ENCODE measurements around the gene RFT1. TPM values are rescaled to one million over a fixed set of nuclear protein-coding genes. Genes with fewer than 3 reads are reported as not detected.

The RFT1 gene
- total RNA-seq, 4 donors from 2014 or later = 14.4 to 17.7 (median 16.2) TPM

DNA sequence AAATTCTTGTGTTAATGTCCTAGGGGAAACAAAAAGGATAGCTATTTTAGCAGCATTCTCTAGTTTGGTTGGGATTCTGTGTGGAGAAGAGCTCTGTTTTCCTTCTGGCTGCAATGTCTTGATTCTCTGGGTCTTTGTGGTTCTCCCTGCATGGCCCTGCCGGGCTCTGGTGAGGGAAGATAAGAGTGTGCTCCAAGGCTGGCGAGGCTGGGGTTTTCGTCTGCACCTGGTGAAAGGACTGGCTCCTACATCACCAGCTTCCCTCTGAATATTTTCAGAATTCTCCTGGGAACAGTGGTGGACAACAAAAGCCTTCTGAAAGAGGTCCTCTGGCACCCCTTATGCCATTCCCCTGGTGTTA is 46.3 kb downstream of the RFT1 start:
- no peaks in the 10 kb centered on the region for H3K4me1 ChIP-seq
- no peaks in the 10 kb centered on the region for H3K36me3 ChIP-seq
- no peaks in the 10 kb centered on the region for H3K27me3 ChIP-seq
- H3K4me3 ChIP-seq (replicated peaks in 1 of 3) = no peak overlapping the region
- no peak overlapping the region for H3K27ac ChIP-seq
- intact Hi-C loops (cut with DNase I) = no loop called here
- DNase-seq = no peak
- WGBS, 2 donors = 79 to 85% methylated on average over 3 of the region's 3 CpGs
- no peaks in the 10 kb centered on the region for H3K9me3 ChIP-seq
- TF ChIP-seq, protein P1, sequence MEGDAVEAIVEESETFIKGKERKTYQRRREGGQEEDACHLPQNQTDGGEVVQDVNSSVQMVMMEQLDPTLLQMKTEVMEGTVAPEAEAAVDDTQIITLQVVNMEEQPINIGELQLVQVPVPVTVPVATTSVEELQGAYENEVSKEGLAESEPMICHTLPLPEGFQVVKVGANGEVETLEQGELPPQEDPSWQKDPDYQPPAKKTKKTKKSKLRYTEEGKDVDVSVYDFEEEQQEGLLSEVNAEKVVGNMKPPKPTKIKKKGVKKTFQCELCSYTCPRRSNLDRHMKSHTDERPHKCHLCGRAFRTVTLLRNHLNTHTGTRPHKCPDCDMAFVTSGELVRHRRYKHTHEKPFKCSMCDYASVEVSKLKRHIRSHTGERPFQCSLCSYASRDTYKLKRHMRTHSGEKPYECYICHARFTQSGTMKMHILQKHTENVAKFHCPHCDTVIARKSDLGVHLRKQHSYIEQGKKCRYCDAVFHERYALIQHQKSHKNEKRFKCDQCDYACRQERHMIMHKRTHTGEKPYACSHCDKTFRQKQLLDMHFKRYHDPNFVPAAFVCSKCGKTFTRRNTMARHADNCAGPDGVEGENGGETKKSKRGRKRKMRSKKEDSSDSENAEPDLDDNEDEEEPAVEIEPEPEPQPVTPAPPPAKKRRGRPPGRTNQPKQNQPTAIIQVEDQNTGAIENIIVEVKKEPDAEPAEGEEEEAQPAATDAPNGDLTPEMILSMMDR (IDR thresholded peaks at IDR 0.05) = no peak
- no peak for TF ChIP-seq POLR2A (IDR thresholded peaks at IDR 0.05)

- Histone ChIP-seq H3K27ac (no peak overlapping the region), H3K4me3 (replicated peaks in 1 of 3) (no peak overlapping the region), H3K9me3 (no peaks in the 10 kb centered on the region), H3K27me3 (no peaks in the 10 kb centered on the region), H3K4me1 (no peaks in the 10 kb centered on the region), H3K36me3 (no peaks in the 10 kb centered on the region)
- no peak for DNase-seq
- TF ChIP-seq POLR2A (IDR thresholded peaks at IDR 0.05) = no peak
- TF ChIP-seq, protein P1 (IDR thresholded peaks at IDR 0.05) = no peak
- 69 to 71% methylated on average over 8 of the region's 8 CpGs for WGBS, 2 donors
- intact Hi-C loops (cut with DNase I) = no loop called here
These were observed 46.7 kb downstream of the RFT1 start for GRCh38 chr3:53083521-53083920.

DNA sequence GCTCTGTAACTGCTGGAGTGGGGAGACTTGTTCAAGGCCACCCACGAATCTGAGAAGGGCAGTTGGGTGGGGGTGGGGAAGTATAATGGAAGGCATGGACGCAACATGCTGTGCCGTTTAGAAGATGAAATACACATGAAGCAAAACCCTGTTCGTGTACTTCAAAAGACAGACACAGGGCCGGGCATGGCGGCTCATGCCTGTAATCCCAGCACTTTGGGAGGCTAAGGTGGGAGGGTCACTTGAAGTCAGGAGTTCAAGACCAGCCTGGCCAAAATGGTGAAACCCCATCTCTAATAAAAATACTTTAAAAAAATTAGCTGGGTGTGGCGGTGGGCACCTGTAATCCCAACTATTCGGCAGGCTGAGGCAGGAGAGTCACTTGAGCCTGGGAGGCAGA is 47.5 kb downstream of the RFT1 start:
- no peak overlapping the region for H3K4me3 ChIP-seq (replicated peaks in 1 of 3)
- WGBS, 2 donors = 73 to 89% methylated on average over 8 of the region's 8 CpGs
- no peaks in the 10 kb centered on the region for H3K9me3 ChIP-seq
- TF ChIP-seq POLR2A (IDR thresholded peaks at IDR 0.05) = no peak
- TF ChIP-seq, protein P1 (IDR thresholded peaks at IDR 0.05) = no peak
- DNase-seq = no peak
- intact Hi-C loops (cut with DNase I) = no loop called here
- no peaks in the 10 kb centered on the region for H3K4me1 ChIP-seq
- no peaks in the 10 kb centered on the region for H3K36me3 ChIP-seq
- no peak overlapping the region for H3K27ac ChIP-seq
- H3K27me3 ChIP-seq = no peaks in the 10 kb centered on the region

DNA sequence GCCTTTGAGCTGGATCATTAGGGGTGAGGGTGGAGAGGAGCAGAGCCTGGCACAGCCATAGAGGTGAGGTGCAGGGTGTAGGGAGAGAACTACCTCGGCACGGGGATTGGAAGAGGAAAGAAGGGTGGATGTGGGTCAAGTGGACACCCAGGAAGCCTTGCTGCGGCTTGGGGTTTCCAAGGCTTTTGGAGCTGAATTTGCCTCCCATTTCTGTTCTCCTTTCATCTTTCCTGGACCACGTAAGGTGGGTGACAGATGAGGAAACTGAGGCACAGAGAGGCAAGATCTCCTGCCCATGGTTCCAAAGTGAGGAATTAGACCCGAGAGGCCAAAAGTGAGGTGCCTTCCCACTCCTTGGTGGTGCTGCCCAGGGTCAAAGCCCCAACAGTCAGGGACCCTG is 48.9 kb downstream of the RFT1 start:
- no peak overlapping the region for H3K27ac ChIP-seq
- no peaks in the 10 kb centered on the region for H3K36me3 ChIP-seq
- H3K4me3 ChIP-seq (replicated peaks in 1 of 3) = no peak overlapping the region
- H3K4me1 ChIP-seq = no peaks in the 10 kb centered on the region
- DNase-seq = no peak
- H3K27me3 ChIP-seq = no peaks in the 10 kb centered on the region
- intact Hi-C loops (cut with DNase I) = no loop called here
- WGBS, 2 donors = 79 to 85% methylated on average over 5 of the region's 5 CpGs
- no peak for TF ChIP-seq POLR2A (IDR thresholded peaks at IDR 0.05)
- TF ChIP-seq, protein P1 (IDR thresholded peaks at IDR 0.05) = no peak
- no peaks in the 10 kb centered on the region for H3K9me3 ChIP-seq

DNA sequence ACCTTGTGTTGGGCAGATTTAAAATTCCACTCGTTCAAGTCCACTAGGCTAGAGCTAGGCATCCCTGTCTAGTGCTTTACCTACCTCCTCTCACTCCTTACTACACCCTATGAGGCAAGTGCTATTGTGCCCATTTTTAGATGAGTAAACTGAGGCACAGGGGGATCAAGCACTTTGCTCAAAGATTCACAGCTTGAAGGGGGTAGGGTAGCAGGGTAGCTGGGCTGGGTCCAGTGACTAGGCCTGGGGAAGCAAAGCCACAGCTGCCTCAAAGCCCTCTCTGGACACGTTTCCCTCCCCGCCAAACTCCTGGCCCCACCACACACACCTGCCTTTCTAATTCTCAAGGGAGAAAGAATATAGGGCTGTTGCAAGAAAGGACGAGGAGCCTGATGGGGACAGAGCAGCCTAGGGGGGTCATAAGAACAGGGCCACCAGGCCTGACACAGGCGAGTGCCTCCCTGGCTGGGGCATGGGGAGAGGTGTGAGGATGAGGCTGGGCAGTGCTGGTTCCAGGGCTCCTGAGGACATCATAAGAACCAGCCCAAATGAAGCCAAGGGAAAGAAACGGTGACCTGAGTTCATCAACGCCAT is 49.5 kb downstream of the RFT1 start:
- DNase-seq = no peak
- intact Hi-C loops (cut with DNase I) = no loop called here
- Histone ChIP-seq H3K27ac (no peak overlapping the region), H3K36me3 (no peaks in the 10 kb centered on the region), H3K9me3 (no peaks in the 10 kb centered on the region), H3K4me1 (no peaks in the 10 kb centered on the region), H3K4me3 (replicated peaks in 1 of 3) (no peak overlapping the region), H3K27me3 (no peaks in the 10 kb centered on the region)
- WGBS, 2 donors = 85 to 87% methylated on average over 7 of the region's 7 CpGs
- TF ChIP-seq, protein P1 (IDR thresholded peaks at IDR 0.05) = no peak
- no peak for TF ChIP-seq POLR2A (IDR thresholded peaks at IDR 0.05)
